MM.1S (cell line): ENCODE data around the gene CIRBP.

Source experiments
- CTCF ChIP-seq: fragments of 300-600 bp; sonication (generic); IDR thresholded peaks from 2 replicates; pipeline ENCODE4 v1.5.1; 2016; ENCODE audit warnings: antibody characterized with exemption, low read length, mixed read lengths
- EZH2 ChIP-seq: fragments of 300-600 bp; sonication (generic); optimal IDR thresholded peaks from 2 replicates; pipeline ENCODE3; 2017; ENCODE audit warnings: low read depth, mild to moderate bottlenecking, antibody characterized with exemption, low read length, mixed read lengths
- EZH2phosphoT487 ChIP-seq: fragments of 300-600 bp; sonication (generic); IDR thresholded peaks from 2 replicates; pipeline ENCODE4 v1.6.1; 2018; ENCODE audit warnings: antibody characterized with exemption, low read length

- TF ChIP-seq EZH2: no peak
- no peak for TF ChIP-seq CTCF
- TF ChIP-seq EZH2phosphoT487: no peak
Observed at GRCh38 chr19:1268226-1269064, 687 bp upstream of the CIRBP start.
